Thyroid gland (tissue), 4 donors: ENCODE results near the gene HOXC6. TPM values are rescaled to one million over a fixed set of nuclear protein-coding genes. Genes with fewer than 3 reads are reported as not detected.

Experiments
- DNase-seq, 2 donors: peaks; one replicate each; pipeline ENCODE4 v3.0.0-alpha.2; 2019
- H3K27ac ChIP-seq, 3 donors: fragments of 200-600 bp; sonication (generic); 1 replicate in 2 of 3; 2 replicates in 1 of 3; pipeline ENCODE4 v1.5.1; 2016 to 2019; ENCODE audit warnings: mild to moderate bottlenecking in 1 of 3, moderate library complexity in 1 of 3
- H3K27me3 ChIP-seq: fragments of 200-600 bp; sonication (generic); one replicate; pipeline ENCODE4 v1.5.1; 2019
- H3K36me3 ChIP-seq, 2 donors: fragments of 200-600 bp; sonication (generic); one replicate each; pipeline ENCODE4 v1.5.1; 2016 to 2019
- H3K4me1 ChIP-seq, 2 donors: fragments of 200-600 bp; sonication (generic); one replicate each; pipeline ENCODE4 v1.5.1; 2017 to 2019
- H3K4me3 ChIP-seq, 3 donors: fragments of 200-600 bp; sonication (generic); replicated peaks in 1 of 3; 1 replicate in 2 of 3; 2 replicates in 1 of 3; pipeline ENCODE4 v1.5.1; 2016; ENCODE audit warnings: mild to moderate bottlenecking in 1 of 3
- H3K9me3 ChIP-seq: fragments of 200-600 bp; sonication (generic); one replicate; pipeline ENCODE4 v1.5.1; 2017
- CTCF ChIP-seq, 6 experiments: fragments of 200-600 bp in 3 of 6; fragments of 450-650 bp in 3 of 6; sonication (generic) in 3 of 6; IDR thresholded peaks; one replicate each; pipeline ENCODE4 v1.5.1; 2016 to 2019; ENCODE audit warnings: antibody characterized with exemption in 6 of 6, mild to moderate bottlenecking in 2 of 6, inconsistent platforms in 1 of 6, moderate library complexity in 1 of 6
- POLR2A ChIP-seq, 2 donors: fragments of 450-650 bp; IDR thresholded peaks; one replicate each; pipeline ENCODE4 v1.6.1; 2017; ENCODE audit warnings: antibody characterized with exemption in 2 of 2, mild to moderate bottlenecking in 2 of 2, moderate library complexity in 1 of 2
- WGBS, 2 donors: methylation state at CpG; one replicate each; pipeline ENCODE4 v1.1.5; 2017; 5-methylcytosine and 5-hydroxymethylcytosine counted together
- intact Hi-C: fragments of 100-400 bp; cut with DNase I; formaldehyde crosslinking; loops from one replicate; pipeline ENCODE4 v1.15.1; 2023
- total RNA-seq, 4 donors: library from RNA; depleted of rRNA; stranded (reverse); fragments of >200 nt; gene quantifications; one replicate each; pipeline ENCODE4 v1.2.3, GENCODE V29; 2016

Gene HOXC6
- total RNA-seq, 4 donors from 2014 or later: not detected

GRCh38 chr12:54045868-54046521 lies 17.8 kb downstream of the HOXC6 start:
- H3K27me3 ChIP-seq: peaks cover 39% of the 10 kb centered on the region
- intact Hi-C loops: no loop called here
- H3K4me1 ChIP-seq: peaks cover 0 to 10% of the 10 kb centered on the region in 2 donors
- H3K36me3 ChIP-seq: no peaks in the 10 kb centered on the region
- H3K9me3 ChIP-seq: no peaks in the 10 kb centered on the region
- WGBS, 2 donors: 28 to 31% methylated on average over 16 of the region's 16 CpGs
- DNase-seq: no peak
- TF ChIP-seq POLR2A (IDR thresholded peaks at IDR 0.05) (no peak), CTCF (IDR thresholded peaks at IDR 0.05) (no peak)
- no peak overlapping the region for H3K27ac ChIP-seq
- H3K4me3 ChIP-seq: no peak overlapping the region

GRCh38 chr12:54046809-54047159 lies 18.5 kb downstream of the HOXC6 start:
- no peak overlapping the region for H3K27ac ChIP-seq
- H3K4me1 ChIP-seq: peaks cover 0 to 10% of the 10 kb centered on the region in 2 donors
- 11 to 29% methylated on average over 14 to 17 of the region's 27 CpGs for WGBS, 2 donors
- no peak for DNase-seq
- TF ChIP-seq CTCF (IDR thresholded peaks at IDR 0.05): no peak
- TF ChIP-seq POLR2A (IDR thresholded peaks at IDR 0.05): no peak
- intact Hi-C loops: no loop called here
- H3K27me3 ChIP-seq: peaks cover 44% of the 10 kb centered on the region
- H3K36me3 ChIP-seq: no peaks in the 10 kb centered on the region
- H3K9me3 ChIP-seq: no peaks in the 10 kb centered on the region
- H3K4me3 ChIP-seq: no peak overlapping the region

- 14 to 22% methylated on average over 58 to 60 of the region's 61 CpGs for WGBS, 2 donors
- DNase-seq: no peak
- Histone ChIP-seq H3K27me3 (peaks cover 48% of the 10 kb centered on the region), H3K4me3 (no peak overlapping the region), H3K27ac (no peak overlapping the region), H3K36me3 (no peaks in the 10 kb centered on the region), H3K9me3 (no peaks in the 10 kb centered on the region), H3K4me1 (peaks cover 0 to 10% of the 10 kb centered on the region in 2 donors)
- TF ChIP-seq CTCF (IDR thresholded peaks at IDR 0.05): no peak
- no peak for TF ChIP-seq POLR2A (IDR thresholded peaks at IDR 0.05)
- intact Hi-C loops: no loop called here
Measured at GRCh38 chr12:54047160-54047963, 19.1 kb downstream of the HOXC6 start.

- Histone ChIP-seq H3K9me3 (no peaks in the 10 kb centered on the region), H3K27ac (no peak overlapping the region), H3K4me1 (peaks cover 0 to 10% of the 10 kb centered on the region in 2 donors), H3K4me3 (no peak overlapping the region), H3K36me3 (no peaks in the 10 kb centered on the region), H3K27me3 (peaks cover 52% of the 10 kb centered on the region)
- intact Hi-C loops: no loop called here
- TF ChIP-seq CTCF (IDR thresholded peaks at IDR 0.05) (no peak), POLR2A (IDR thresholded peaks at IDR 0.05) (no peak)
- 18 to 31% methylated on average over 8 of the region's 8 CpGs for WGBS, 2 donors
- no peak for DNase-seq
Measured at GRCh38 chr12:54047964-54048303, 19.7 kb downstream of the HOXC6 start.

DNA sequence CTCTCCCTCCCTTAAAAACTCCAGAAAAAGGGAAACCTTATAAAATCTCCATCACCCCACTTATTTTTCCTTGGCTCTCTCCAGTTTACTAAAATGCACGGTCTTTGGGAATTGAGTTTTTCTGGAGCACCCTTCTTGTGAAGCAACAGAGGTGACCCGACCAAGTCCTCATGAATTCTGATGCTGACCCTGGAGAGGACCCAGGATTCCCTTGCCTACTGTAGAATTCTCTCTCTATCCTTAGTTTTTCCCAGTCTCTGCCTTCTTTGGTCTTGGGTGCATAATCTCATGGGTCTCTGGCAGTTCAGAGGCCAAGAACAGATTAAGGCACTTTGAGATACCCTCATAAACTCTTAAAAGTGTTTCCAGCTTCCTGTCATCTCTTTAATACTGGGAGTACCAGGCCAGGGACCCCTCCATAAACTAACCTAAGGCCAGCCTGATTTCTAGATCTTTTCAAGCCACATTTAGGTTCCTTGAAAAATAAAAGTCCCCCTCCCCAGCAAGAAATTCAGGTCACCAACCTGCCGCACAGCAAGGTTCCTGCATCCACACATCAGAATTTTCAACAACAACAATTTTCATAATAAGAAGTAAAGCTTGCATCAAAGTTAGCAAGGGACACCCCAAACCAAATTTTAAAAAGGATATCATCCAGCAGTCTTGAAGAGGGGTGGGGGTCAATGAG lies 20.3 kb downstream of the HOXC6 start:
- DNase-seq: no peak
- no peak overlapping the region for H3K27ac ChIP-seq
- peaks cover 56% of the 10 kb centered on the region for H3K27me3 ChIP-seq
- no peak for TF ChIP-seq CTCF (IDR thresholded peaks at IDR 0.05)
- TF ChIP-seq POLR2A (IDR thresholded peaks at IDR 0.05): no peak
- WGBS, 2 donors: 19 to 26% methylated on average over 3 of the region's 3 CpGs
- H3K4me3 ChIP-seq: no peak overlapping the region
- H3K9me3 ChIP-seq: no peaks in the 10 kb centered on the region
- no peaks in the 10 kb centered on the region for H3K36me3 ChIP-seq
- intact Hi-C loops: no loop called here
- H3K4me1 ChIP-seq: peaks cover 0 to 10% of the 10 kb centered on the region in 2 donors
